Stimulated activated naive B cell treated with anti-CD40 and anti-IgM and Interleukin-4, amounts not matched to agents 10 μg/mL and 1 μg/mL and 100 μg/mL, for 72 hours (primary cell): ENCODE data around the gene SLC25A23.
"Not testable (repeated sequence)": the region's sequence is repeated elsewhere in the genome, so short reads cannot be mapped to it uniquely, and the experiment has no call there.

Experiments used
- ATAC-seq, 2 donors: fragments of 150-1000 bp; cut with Tn5 transposase; replicated peaks; 2 replicates each; pipeline ENCODE4 v1.10.0; 2021; ENCODE audit warnings: moderate library complexity in 1 of 2
- DNase-seq: peaks from one replicate; pipeline ENCODE4 v3.0.0; 2021
- H3K27ac Mint-ChIP-seq: one replicate; pipeline ENCODE4 v1.8.0; 2022; ENCODE audit warnings: mild to moderate bottlenecking, mixed read lengths
- H3K27me3 Mint-ChIP-seq, 2 donors: one replicate each; pipeline ENCODE4 v1.8.0; 2022; ENCODE audit warnings: mixed read lengths in 2 of 2
- H3K36me3 Mint-ChIP-seq, 2 donors: one replicate each; pipeline ENCODE4 v1.8.0; 2022; ENCODE audit warnings: mixed read lengths in 2 of 2, mild to moderate bottlenecking in 1 of 2
- H3K4me1 Mint-ChIP-seq, 2 donors: one replicate each; pipeline ENCODE4 v1.8.0; 2022; ENCODE audit warnings: mixed read lengths in 2 of 2, mild to moderate bottlenecking in 1 of 2
- H3K4me3 Mint-ChIP-seq, 2 donors: one replicate each; pipeline ENCODE4 v1.8.0; 2022; ENCODE audit warnings: mild to moderate bottlenecking in 2 of 2, mixed read lengths in 2 of 2, moderate library complexity in 1 of 2
- H3K9me3 Mint-ChIP-seq, 2 donors: one replicate each; pipeline ENCODE4 v1.8.0; 2022; ENCODE audit warnings: mixed read lengths in 2 of 2, mild to moderate bottlenecking in 1 of 2

Gene SLC25A23

DNA sequence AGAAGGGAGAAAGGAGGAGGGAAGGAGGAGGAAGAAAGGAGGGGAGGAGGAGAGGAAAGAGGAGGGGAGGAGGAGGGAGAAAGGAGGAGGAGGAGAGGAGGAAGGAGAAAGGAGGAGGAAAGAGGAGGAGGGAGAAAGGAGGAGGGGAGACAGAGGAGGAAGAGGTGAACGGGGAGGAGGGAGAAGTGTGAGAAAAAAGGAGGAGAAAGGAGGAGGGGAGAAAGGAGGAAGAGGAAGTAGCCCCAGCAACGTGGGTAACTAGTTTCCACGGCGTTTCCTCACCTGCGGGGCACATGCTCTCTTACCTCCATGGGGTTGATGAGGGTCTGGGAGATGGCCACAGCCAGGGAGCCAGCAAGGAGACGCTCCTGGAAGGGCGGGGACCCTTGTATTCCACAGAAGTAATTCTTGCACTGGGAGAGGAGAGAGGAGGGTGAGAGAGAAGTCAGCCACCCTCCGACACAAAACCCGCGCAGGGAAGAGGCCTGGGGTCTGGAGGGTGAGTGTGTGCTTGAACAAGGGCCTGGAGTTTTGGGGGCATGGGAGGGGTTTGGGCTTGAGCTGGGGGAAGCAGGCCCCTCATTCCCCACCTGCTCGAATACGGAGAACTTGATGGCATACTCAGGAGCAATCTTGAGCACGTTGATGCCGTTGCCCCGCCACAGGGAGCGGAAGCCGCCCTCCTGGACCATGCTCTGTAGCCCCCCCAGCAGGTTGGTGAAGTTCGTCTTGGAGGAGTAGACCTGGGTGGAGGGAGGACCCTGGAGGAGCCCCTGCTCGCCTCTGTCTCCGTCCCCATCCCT, 30.0 kb downstream of the SLC25A23 start:
- ATAC-seq (no peak), DNase-seq (no peak)
- Mint-ChIP-seq H3K9me3 (peaks cover 0 to 5% of the 10 kb centered on the region in 2 donors), H3K27ac (no peak overlapping the region), H3K4me1 (peaks cover 4 to 15% of the 10 kb centered on the region in 2 donors), H3K36me3 (peaks cover 0 to 2% of the 10 kb centered on the region in 2 donors), H3K27me3 (no peaks in the 10 kb centered on the region), H3K4me3 (no peak overlapping the region)

DNA sequence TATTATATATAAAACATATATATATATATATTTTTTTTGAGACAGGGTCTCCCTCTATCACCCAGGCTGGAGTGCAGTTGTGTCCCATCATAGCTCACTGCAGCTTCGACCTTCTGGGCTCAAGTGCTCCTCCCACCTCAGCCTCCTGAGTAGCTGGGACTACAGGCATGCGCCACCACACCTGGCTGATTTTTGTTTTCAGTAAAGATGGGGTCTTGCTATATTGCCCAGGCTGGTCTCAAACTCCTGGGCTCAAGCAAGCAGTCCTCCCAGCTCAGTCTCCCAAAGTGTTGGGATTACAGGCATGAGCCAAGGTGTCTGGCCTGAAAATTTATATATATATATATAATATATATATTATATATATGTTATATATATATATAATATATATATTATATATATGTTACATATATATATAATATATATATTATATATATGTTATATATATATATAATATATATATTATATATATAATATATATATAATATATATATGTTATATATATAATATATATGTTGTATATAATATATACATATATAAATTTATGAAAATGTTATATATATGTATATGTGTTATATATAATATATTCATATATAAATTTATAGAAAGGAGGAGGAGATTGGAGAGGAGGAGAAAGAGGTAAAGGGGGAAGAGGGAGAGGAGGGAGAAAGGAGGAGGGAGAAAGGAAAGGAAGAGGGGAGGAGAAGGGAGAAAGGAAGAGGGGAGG, 30.7 kb downstream of the SLC25A23 start:
- not testable (repeated sequence) for H3K4me3 Mint-ChIP-seq, H3K27ac Mint-ChIP-seq, H3K36me3 Mint-ChIP-seq, ATAC-seq, H3K27me3 Mint-ChIP-seq, H3K9me3 Mint-ChIP-seq, DNase-seq
- peaks cover 4 to 16% of the 10 kb centered on the region in 2 donors for H3K4me1 Mint-ChIP-seq

DNA sequence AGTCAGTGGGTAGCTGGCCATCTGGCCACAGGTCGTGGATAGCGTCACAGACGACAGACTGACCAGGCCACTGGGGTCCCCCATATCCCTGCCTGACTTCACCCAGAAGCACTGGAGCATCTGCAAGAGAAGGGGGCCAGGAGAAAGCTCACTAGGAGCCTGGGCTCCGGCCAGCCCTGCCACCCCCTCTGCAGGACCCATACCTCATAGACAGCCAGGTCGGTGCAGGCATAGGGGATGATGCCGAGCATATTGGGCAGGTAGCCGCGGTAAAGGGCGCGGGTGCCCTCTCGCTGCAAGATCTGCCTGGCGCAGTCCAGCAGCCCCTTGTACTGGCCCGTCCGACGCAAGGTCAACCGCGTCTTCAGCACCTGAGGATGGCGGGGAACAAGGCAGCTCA, 32.5 kb downstream of the SLC25A23 start:
- no peak for DNase-seq
- peaks cover 16 to 34% of the 10 kb centered on the region in 2 donors for H3K4me1 Mint-ChIP-seq
- H3K27me3 Mint-ChIP-seq = no peaks in the 10 kb centered on the region
- no peak overlapping the region for H3K4me3 Mint-ChIP-seq
- H3K9me3 Mint-ChIP-seq = peaks cover 0 to 5% of the 10 kb centered on the region in 2 donors
- H3K36me3 Mint-ChIP-seq = peaks cover 5 to 10% of the 10 kb centered on the region in 2 donors
- no peak for ATAC-seq
- no peak overlapping the region for H3K27ac Mint-ChIP-seq

DNA sequence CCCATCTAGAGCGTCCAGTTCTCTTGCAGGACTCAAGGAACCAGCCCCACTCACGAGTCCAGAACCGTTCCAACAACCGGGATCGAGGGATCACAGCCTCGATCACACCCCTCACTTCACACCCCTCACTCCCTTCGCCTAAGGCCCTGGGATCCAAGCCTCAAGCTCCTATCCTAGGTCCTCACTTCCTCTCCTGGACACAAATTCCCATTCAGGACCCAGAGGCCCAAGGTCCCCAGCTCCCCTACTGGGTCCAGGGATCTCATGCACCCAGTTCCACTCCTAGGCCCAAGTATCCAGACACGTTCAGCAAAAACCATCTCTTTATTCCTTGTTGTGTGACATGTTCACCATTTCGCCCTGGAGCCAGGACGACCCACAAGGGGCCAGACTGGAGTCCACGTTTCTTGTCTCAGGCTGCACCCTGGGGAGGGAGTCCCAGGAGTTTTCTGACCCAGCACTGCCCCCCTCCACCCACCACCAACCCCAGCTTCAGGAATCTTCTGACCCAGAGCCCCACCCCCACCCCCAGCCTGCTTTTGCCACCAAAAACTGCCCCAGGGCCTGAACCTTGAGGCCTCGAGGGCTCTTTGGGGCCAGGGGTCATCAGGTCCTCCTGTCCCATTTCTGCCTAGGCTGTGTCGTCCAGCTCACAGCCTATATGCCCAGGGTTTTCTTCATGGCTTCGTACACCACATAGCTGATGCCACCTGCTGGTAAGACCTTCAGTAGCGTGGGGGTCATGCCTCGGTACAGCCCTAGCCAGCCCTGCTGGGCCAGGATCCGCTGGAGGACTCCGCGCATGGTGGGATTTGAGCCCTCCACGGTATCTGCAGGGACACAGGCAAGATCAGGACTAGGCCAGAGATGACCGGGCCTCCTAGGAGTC, 33.6 kb downstream of the SLC25A23 start:
- Mint-ChIP-seq H3K27ac (peak overlapping the region; percentile 76), H3K9me3 (peaks cover 0 to 5% of the 10 kb centered on the region in 2 donors), H3K27me3 (no peaks in the 10 kb centered on the region), H3K4me3 (peak overlapping the region; percentile 77 to 88), H3K4me1 (peaks cover 20 to 45% of the 10 kb centered on the region in 2 donors), H3K36me3 (peaks cover 11 to 12% of the 10 kb centered on the region in 2 donors)
- no peak for DNase-seq
- no peak for ATAC-seq

DNA sequence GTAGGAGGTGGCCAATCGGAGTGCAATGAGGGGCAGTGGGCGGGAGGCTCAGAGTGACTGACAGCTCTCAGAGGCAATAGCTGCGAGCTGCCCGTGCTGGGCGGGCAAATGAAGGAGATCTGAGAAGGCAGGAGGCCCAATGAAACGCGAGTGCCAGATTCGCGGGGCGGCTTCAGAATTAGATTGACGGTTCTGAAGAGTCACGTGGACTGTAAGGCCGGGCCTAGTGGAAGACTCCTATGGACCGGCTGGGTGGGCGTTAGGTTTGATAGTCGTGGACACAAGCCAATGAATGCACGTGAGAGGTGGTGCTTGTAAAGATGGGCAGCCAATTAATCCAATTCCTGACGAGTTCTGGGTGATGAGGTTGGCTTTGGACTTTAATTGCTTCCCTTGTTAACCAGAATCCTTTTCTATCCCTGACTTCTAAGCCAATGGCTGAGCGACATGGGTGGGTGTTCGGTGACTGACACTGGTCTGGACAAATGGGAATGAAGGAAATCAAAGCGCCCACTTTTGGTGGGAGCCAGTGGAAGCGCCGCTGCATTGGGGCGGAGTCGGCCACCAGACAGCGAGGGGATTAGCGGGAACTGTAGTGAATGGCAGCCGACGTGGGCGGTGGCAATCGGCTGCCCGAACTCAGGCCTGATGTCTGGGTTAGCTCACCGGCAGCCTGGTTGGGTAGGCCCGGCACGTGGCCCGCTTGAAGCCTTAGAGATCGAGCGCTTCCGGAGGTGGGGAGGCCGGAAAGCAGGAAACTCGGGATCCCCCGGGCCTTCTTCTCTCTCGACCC, 34.5 kb downstream of the SLC25A23 start:
- peaks cover 0 to 5% of the 10 kb centered on the region in 2 donors for H3K9me3 Mint-ChIP-seq
- peak; percentile 90 to 91 for ATAC-seq
- H3K4me1 Mint-ChIP-seq = peaks cover 20 to 49% of the 10 kb centered on the region in 2 donors
- H3K27ac Mint-ChIP-seq = peak overlapping the region; percentile 76
- DNase-seq = peak; percentile 100
- H3K27me3 Mint-ChIP-seq = no peaks in the 10 kb centered on the region
- H3K36me3 Mint-ChIP-seq = peaks cover 15% of the 10 kb centered on the region in 2 donors
- peak overlapping the region; percentile 77 to 88 for H3K4me3 Mint-ChIP-seq

DNA sequence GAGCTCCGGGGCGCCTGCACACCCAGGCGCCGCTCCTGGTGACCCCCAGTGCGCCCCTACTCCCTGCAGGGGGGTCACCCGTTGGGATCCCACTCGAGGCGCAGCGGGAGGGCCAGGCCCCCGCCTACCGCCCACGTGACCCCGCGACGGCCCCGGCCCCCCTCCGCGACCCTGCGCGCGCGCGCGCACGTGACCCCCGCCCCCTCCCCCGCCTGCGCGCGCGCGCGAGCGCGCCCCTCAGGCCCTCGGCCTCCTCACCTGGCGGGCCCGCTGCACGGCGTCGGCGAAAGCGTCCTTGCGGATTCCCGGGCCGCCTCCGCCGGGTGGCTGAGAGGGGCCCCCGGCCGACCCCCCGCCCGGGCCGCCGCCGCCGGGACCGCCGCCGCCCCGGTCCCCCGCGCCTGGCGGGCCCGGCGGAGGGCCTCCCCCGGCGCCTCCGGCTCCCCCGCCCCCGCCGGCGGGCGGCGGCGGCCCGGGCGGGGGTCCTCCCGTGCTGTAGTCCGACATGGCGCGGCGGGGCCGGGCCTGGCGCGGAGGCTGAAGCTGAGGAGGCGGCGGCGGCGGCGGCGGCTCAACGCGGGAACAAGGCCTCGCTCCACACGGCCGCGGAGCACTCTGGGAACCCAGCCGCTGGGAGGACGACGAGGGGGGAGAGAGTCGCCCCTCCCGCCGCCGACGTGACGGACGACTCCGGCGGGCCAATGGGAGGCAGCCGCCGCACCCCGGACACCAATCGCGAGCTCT, 35.2 kb downstream of the SLC25A23 start, which contains the start of gene KHSRP:
Gene KHSRP, minus strand, starts transcription at position 617 of the 744 bp plus-strand sequence. Its CDS starts 110 bp downstream, at position 507.
- Mint-ChIP-seq H3K4me1 (peaks cover 20 to 47% of the 10 kb centered on the region in 2 donors), H3K9me3 (peaks cover 0 to 2% of the 10 kb centered on the region in 2 donors), H3K36me3 (peaks cover 18 to 23% of the 10 kb centered on the region in 2 donors), H3K27me3 (no peaks in the 10 kb centered on the region), H3K4me3 (peak within 1 kb of the TSS; percentile 88 to 93), H3K27ac (peak within 1 kb of the TSS; percentile 91)
- DNase-seq (no peak), ATAC-seq (no peak)

DNA sequence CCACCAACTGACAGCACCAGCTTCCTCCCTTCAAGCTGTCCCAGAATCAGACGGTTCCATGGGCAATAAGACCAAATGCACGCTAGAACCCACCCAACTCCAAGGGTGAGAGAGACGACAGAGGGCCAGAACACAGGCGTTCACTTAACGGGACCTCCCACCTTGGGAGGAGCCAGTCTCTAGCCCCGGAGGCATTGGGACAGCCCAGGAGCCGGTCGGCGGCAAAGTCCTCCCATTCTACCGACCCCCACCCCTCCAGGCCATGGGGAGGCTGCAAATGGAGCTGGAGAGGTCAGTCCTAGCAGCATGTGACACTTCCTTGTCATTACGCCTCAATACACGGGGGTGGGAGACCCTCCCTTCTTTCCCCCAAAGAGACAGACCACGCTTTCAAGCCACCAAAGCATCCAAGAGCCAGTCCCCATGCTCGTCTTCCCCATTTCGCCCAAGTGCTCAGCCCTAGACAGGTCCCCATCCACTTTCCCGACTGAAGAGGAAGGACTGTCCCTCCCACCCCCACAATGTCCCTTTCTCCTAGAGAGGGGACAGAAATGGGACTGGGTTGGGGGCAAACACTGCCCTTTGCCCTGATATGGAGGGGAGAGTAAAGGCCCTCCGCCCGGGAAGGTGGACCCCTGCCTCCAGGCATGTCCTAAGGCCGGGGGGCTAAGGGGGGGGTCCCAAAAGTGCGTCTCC, 35.9 kb downstream of the SLC25A23 start:
- Mint-ChIP-seq H3K4me3 (peak overlapping the region; percentile 88 to 93), H3K27me3 (no peaks in the 10 kb centered on the region), H3K36me3 (peaks cover 24 to 29% of the 10 kb centered on the region in 2 donors), H3K27ac (peak overlapping the region; percentile 91), H3K4me1 (peaks cover 20 to 46% of the 10 kb centered on the region in 2 donors), H3K9me3 (peaks cover 0 to 2% of the 10 kb centered on the region in 2 donors)
- ATAC-seq (no peak), DNase-seq (no peak)

DNA sequence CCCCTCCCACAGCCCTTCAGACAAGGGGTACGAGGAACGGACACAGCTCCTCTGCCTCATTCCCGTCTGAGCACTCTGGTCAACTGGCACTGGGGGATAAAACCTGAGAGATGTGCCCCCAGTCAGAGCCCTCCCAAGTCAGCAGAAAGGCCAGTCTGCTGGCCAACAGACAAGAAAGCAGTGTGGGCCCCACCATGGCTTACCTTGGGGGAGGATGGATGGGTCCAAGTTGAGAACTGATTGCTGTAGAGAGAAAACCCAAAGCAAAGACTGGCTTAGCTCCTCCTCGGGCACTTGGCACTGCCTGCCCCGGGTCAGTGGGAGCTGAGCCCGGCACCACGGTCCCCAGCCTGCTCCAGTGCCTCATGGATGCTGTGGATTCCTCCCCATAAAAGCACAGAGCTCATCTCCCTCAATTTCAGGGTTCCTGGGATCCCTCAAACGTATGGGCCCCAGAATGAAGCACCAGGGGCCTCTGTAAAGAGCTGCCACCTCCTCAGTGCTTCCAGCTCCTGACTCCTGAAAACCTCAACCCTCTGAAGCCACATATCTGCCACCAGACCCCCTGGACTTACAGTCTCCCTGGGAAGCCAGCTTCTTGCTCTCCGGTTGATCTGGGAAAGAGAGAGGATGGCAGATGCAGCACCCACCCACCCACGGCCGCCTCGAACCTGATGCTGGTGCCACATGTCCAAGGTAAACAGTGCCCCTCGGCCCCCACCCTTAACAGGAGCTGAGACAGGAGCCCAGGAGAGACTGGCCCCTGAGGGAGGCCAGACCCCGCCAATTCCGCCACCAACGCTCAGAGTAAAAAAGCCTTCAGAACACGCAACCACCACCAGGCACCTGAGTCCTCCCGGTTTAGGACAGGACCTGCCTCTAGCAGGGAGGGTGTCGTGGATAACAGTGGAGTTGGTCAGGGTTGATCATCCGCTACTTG, 38.2 kb downstream of the SLC25A23 start:
- no peak overlapping the region for H3K4me3 Mint-ChIP-seq

DNA sequence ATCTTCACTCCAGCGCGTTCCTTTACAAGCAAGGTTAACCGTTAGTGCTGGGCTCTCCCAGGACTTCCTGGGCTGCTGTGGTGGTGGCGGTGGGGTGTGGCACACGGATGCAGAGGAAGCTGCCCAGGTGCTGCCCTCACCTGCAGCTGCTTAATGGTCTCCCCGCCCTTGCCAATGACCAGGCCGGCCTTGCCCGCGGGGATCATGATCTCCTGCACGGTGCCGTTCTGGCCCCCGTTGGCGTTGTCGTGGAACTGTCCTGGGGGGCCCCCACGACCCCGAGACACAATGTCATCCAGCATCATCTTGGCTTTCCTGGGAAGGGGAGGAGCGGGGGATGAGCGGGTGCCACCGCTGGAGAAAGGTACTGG, 41.0 kb downstream of the SLC25A23 start:
- H3K9me3 Mint-ChIP-seq = no peaks in the 10 kb centered on the region
- H3K36me3 Mint-ChIP-seq = peaks cover 49 to 68% of the 10 kb centered on the region in 2 donors
- ATAC-seq = no peak
- peak overlapping the region; percentile 20 for H3K27ac Mint-ChIP-seq
- peaks cover 14 to 33% of the 10 kb centered on the region in 2 donors for H3K4me1 Mint-ChIP-seq
- no peak for DNase-seq
- no peak overlapping the region for H3K4me3 Mint-ChIP-seq
- no peaks in the 10 kb centered on the region for H3K27me3 Mint-ChIP-seq

More for the DNA sequence above, 38.2 kb downstream of the SLC25A23 start:
- peaks cover 20 to 46% of the 10 kb centered on the region in 2 donors for H3K4me1 Mint-ChIP-seq
- DNase-seq = no peak
- H3K27me3 Mint-ChIP-seq = no peaks in the 10 kb centered on the region
- peaks cover 0 to 2% of the 10 kb centered on the region in 2 donors for H3K9me3 Mint-ChIP-seq
- no peak for ATAC-seq
- peaks cover 33 to 47% of the 10 kb centered on the region in 2 donors for H3K36me3 Mint-ChIP-seq
- peak overlapping the region; percentile 51 for H3K27ac Mint-ChIP-seq

DNA sequence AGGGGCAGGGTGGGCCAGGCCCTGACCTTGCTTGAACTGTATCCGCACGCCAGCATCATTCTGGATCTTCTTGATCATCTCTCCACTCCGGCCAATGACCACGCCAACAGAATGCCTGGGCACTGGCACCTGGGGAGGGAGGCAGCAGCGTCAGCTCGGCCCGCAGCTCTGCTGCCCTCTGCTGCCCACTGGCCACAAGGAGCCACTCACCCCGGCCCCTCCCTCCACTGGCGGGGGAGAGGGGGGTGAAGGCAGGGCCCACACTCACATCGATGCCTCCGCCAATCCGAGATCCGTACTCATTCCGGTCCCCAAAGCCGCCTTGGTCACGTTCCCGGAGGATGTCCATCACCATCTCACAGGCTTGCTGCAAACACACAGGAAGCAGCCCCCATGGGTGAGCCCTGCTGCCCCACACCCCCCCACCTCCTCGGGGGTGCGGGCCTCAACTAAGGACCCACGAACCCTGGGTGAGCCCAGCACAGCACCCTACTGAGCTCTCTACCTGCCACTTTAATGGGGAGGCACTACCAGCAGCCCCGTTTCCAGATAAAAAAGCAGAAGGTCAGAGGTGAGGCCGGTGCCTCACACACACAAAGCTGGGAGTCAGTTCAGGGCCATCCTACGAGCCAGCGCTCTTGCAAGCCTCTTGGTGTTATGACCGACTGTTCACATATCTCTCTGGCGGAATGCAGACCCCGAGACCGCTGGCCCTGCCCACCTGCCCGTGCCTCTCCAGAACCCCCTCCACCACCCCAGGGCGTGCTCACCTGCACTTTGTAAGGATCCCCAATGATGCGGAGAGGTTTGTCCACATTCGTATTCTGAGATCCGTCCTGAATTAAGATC, 41.7 kb downstream of the SLC25A23 start:
- H3K27ac Mint-ChIP-seq = no peak overlapping the region
- no peak for DNase-seq
- no peaks in the 10 kb centered on the region for H3K27me3 Mint-ChIP-seq
- no peak overlapping the region for H3K4me3 Mint-ChIP-seq
- H3K9me3 Mint-ChIP-seq = no peaks in the 10 kb centered on the region
- peaks cover 49 to 68% of the 10 kb centered on the region in 2 donors for H3K36me3 Mint-ChIP-seq
- ATAC-seq = no peak
- H3K4me1 Mint-ChIP-seq = peaks cover 9 to 27% of the 10 kb centered on the region in 2 donors
